Measurements from ENCODE around the gene STOX1. TPM values are rescaled to one million over a fixed set of nuclear protein-coding genes. Genes with fewer than 3 reads are reported as not detected.

The STOX1 gene
- total and polyA plus RNA-seq, 2 of the 13 experiments (the other 11 are each of a cell fraction or from before 2014, with no cell fraction given): 2.5 to 6.0 TPM

- TF ChIP-seq ZNF597 (CRISPR knock-in tag; IDR thresholded peaks at IDR 0.05) (no peak), TRIM24 (CRISPR knock-in tag; IDR thresholded peaks at IDR 0.05) (peak; percentile 8; the same call in 1 of the 2 replicates), ZNF777 (CRISPR knock-in tag; IDR thresholded peaks at IDR 0.05) (no peak), BRCA1 (CRISPR knock-in tag; IDR thresholded peaks at IDR 0.05) (0 out of 2 replicates have a peak, but pooled peaks have one; percentile 66), SMAD9 (CRISPR knock-in tag; IDR thresholded peaks at IDR 0.05) (no peak), ZNF275 (CRISPR knock-in tag; IDR thresholded peaks at IDR 0.05; ENCODE audit: borderline replicate concordance) (no peak), UBTF (CRISPR knock-in tag; IDR thresholded peaks at IDR 0.05) (peak; percentile 39; the same call in 1 of the 2 replicates), ZBTB43 (CRISPR knock-in tag; conservative IDR thresholded peaks at IDR 0.05) (peak; percentile 50; the same call in 1 of the 2 replicates), ZNF256 (CRISPR knock-in tag; conservative IDR thresholded peaks at IDR 0.05) (no peak), HNRNPH1 (optimal IDR thresholded peaks at IDR 0.05; ENCODE audit: low read depth, low read length) (no peak), ZSCAN25 (CRISPR knock-in tag; IDR thresholded peaks at IDR 0.05) (no peak), ZBTB8A (CRISPR knock-in tag; IDR thresholded peaks at IDR 0.05; ENCODE audit: borderline replicate concordance, low read depth) (no peak), SMARCC2 (IDR thresholded peaks at IDR 0.05) (no peak; the same call in 1 of the 2 replicates), KLF9 (CRISPR knock-in tag; IDR thresholded peaks at IDR 0.05; ENCODE audit: low read depth) (no peak), DDIT3 (CRISPR knock-in tag; IDR thresholded peaks at IDR 0.05) (no peak), ZNF253 (CRISPR knock-in tag; IDR thresholded peaks at IDR 0.05; ENCODE audit: borderline replicate concordance) (no peak), AGO1 (IDR thresholded peaks at IDR 0.05; ENCODE audit: low read depth, low read length, poor library complexity, severe bottlenecking) (no peak), ZNF281 (CRISPR knock-in tag; IDR thresholded peaks at IDR 0.05; ENCODE audit: borderline replicate concordance) (no peak), ZNF768 (CRISPR knock-in tag; IDR thresholded peaks at IDR 0.05) (no peak)
Measured at GRCh38 chr10:68876246-68877138, 49.2 kb downstream of the STOX1 start (continued).
